Measurements from ENCODE around the gene KCNG2.

The KCNG2 gene

GRCh38 chr18:79927607-79928562 lies 130.1 kb downstream of the KCNG2 start:
- no peak for DNase-seq

DNA sequence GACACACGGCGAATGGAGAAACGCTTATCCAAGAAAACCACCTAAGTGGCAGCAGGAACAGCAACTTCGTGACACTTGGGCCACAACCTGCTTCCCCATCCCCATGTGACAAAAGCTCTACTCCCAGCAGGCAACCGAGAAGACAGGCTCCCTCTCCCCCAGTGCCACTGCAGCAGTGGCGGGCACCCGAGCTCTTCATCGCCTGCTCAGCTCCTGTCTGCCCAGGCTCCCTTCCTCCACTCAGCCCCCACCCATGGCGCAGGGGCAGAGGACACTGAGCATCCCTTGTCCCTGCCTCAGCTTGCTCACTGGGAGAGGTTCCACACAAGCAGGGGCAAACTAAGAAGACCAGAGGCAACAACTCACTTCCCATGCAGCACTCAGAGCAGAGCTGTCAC lies 130.8 kb downstream of the KCNG2 start:
- DNase-seq, result no peak

- no peak for DNase-seq
These were observed 132.4 kb downstream of the KCNG2 start for GRCh38 chr18:79930020-79930642.

- DNase-seq, result no peak
These were observed 133.7 kb downstream of the KCNG2 start for GRCh38 chr18:79931475-79931874.

DNA sequence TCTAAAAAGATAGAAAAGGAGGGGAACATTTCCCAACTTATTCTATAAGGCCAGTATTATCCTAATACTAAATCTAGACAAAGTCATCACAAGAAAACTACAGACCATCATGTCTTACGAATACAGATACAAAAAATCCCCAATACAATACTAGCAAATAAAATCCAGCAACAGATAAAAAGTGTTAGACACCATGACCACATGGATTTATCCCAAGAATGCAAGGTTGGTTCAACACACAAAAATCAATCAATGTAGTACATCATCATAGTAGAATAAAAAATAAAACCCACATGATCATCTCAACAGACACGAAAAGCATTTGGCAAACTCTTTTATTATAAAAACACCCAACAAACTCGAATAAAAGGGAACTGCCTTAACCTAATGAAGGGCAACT lies 135.2 kb downstream of the KCNG2 start:
- DNase-seq, result no peak

DNA sequence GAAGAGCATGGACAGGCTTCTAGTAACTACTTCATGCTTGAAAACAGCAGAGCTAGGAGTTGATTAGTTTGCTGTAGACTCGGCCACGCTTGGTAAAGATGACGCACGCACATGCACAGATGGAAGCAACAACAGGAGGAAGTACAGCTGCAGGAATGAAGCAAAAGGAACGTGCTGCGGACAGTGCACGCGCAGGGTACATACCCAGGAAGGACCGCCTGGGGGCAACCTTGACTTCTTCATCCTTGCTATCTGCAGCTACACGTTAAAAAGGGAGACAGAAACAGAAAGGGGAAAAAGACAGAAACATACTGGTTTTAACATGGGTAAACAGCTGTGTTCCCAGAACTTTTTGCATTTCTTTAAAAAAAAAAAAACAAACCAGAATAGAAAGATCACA lies 136.0 kb downstream of the KCNG2 start:
- DNase-seq, result no peak

GRCh38 chr18:79934311-79935097 lies 136.8 kb downstream of the KCNG2 start:
- no peak for DNase-seq

DNA sequence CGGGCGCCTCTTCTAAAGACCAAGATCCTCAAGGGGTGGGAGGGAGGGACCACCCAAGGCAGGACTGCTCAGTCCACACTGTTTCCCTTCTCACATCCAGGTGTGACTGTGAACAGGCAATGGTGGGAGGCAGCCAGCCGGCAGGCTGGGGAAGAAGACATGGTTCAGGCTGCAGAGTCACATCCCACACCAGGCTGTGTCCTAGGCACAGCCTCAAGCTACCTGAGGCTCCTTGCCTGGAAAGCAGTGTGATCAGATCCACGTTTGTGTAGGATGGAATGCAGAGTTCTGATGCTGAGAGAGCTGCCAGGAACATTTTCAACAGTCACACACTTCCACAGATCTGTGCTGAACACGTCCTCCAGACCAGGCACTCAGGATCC lies 137.4 kb downstream of the KCNG2 start:
- no peak for DNase-seq

DNA sequence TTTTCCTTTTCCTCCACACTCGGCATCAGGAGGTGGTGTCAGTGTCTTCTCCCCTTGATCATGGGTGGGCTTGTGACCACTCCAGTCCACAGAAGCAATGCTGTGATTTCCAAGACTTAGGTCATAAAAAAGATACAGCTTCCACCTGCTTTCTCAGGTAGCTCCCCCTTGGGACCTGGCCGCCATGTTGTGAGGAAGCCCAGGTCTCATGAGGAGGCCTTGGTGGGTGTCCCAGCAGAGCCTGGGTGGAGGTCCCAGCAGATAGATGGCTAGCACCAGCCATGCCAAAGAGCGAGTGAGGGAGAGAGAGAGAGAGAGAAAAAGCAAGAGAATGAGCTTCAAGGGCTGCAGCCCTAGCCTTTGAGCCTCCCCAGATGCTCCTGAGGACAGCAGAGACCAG lies 137.8 kb downstream of the KCNG2 start:
- no peak for DNase-seq

GRCh38 chr18:79935925-79936324 lies 138.2 kb downstream of the KCNG2 start:
- no peak for DNase-seq

DNA sequence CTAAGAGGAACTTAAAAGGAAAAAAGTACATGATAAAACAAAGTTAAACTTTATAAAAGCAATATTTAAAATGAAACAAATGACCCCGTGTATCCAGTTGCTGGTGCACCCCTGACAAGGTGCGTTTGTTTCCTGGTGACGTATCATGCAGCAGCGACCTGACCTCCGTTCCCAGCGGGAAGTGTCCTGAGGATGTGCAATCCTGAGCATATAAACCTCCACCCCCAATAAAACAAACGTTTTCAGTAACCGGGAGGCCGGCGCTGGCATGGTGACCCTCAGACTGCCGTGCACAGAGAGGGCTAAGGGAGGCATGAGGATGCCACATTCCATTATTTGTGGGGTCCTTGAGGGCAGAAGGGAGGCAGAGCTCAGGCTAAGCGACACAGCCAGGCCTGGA lies 138.9 kb downstream of the KCNG2 start:
- DNase-seq, result no peak

DNA sequence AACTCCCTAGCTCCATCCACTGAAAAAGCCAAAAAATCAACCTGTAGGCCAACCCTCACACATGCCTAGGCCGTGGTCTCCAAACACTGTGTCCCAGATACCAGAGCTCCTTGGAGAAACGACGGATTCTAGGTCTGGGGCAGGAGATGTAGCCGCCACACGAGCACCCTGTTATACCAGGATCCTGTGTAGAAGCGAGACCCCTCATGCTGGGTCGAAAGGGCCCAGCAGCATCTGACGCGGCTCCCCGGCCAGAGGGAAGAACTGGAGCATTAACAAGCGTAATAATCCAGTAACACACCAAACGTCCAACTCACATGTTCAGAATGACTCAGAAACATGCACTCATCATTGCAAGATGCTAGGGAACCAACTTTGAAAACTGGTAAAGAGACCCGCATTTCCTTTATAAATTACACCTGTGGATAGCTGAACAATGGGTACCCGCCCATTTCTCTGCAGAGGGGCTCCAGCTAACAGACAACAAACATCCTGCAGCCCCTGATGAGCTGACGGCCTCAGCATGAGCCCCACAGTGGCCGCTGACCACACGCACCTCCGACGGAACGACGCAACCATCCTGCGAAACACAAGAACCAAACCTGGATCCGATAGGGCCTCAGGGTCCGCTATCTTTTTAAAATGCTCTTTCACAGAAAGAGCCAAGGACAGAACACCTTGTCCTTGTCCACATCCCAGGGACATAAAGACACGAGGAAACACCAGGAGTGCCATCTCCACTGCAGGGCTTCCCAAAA lies 139.5 kb downstream of the KCNG2 start:
- no peak for DNase-seq

- DNase-seq, result no peak
These were observed 140.5 kb downstream of the KCNG2 start for GRCh38 chr18:79938196-79938595.

DNA sequence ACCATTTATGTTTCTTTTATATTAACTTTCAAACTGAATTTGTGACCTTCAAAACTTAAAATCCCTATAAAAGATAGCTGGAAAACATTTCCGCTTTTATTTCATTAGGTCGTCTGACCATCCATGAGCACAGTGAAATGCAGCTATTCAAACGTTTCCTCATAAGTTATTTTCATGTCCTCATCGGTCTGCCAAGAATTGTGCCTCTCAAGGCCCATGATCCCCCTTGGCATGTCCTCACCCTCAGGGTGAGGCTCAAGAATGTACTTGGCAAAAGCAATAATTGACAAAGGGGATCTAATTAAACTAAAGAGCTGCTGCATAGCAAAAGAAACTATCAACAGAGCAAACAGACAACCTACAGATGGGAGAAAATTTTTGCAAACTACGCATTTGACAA lies 141.4 kb downstream of the KCNG2 start:
- no peak for DNase-seq

- no peak for DNase-seq
These were observed 142.5 kb downstream of the KCNG2 start for GRCh38 chr18:79940126-79940813.

GRCh38 chr18:79940814-79941472 lies 143.2 kb downstream of the KCNG2 start:
- no peak for DNase-seq

DNA sequence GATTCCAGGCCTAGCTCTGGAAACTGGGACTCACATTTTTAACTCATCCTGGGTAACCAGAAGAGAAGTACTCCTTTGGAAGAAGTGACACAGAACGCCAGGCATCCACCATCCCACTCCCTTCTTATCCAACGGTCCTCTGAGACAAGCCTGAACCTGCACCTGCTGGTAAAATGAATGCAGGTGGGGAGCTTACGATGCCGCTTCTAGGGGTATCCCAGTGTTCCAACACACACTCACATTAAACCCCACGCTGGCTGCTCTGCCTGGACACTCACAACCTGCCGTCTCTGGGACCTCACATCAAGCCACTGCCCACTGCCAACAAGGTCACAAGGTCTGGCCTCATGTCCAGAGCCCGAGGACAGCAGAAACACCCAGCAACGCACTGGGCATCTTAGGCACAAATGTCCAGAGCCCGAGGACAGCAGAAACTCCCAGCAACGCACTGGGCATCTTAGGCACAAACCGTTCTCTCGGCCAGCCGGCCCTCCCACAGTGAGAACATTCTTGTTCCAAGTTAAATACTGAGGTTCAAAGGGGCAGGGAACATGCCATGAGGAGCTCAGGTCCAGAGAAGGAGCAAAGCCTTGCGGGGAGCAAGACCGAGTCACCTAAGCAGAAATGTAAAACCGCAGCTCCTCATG lies 143.9 kb downstream of the KCNG2 start:
- no peak for DNase-seq

DNA sequence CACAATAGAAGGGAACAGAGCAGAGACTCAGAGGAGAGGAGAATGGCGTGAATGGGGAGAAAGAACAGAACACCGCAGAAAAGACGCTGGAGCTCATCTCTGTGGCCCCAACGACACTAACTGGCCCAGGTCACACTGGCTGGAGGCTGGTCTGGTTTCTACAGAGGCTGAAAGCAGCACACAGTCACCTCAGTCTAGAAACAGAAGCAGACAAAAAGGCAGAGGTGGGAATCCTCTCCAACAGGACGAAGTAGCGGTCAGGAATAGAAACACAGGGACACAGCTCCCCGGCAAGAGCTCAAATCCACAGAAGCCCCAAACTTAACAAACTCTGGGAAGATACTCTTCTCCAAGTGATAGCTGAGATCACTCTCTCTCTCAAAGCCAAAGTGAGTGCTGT lies 144.5 kb downstream of the KCNG2 start:
- DNase-seq, result no peak

- DNase-seq, result no peak
These were observed 145.3 kb downstream of the KCNG2 start for GRCh38 chr18:79942786-79943607.

DNA sequence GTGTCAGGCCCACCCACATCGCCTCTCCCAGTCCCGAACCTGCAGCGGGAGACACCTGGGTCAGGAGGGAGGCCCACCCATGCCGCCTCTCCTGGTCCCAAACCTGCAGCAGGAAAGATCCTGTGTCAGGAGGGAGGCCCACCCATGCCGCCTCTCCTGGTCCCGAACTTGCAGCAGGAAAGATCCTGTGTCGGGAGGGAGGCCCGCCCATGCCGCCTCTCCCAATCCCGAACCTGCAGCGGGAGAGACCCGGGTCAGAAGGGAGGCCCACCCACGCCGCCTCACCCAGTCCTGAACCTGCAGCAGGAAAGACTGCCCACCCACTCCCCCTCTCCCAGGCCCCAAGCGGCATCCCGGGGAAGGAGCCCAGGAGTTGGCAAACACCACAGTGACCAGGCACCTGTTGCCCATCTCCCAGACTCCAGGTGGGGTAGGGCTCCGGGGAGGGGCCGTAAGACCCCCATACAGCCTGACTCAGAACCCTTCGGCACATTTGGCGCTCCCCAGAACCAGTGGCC lies 145.9 kb downstream of the KCNG2 start:
- DNase-seq, result no peak
